CD4-positive, alpha-beta T cell (primary cell): ENCODE measurements around the gene CNTROB. TPM values are rescaled to one million over a fixed set of nuclear protein-coding genes. Genes with fewer than 3 reads are reported as not detected.
"Not testable (repeated sequence)": the region's sequence is repeated elsewhere in the genome, so short reads cannot be mapped to it uniquely, and the experiment has no call there.

ENCODE experiments used
- ATAC-seq: fragments of 200-7000 bp; cut with Tn5 transposase; one replicate; pipeline ENCODE4 v1.10.0; 2022; ENCODE audit warnings: mild to moderate bottlenecking; ENCODE audit not compliant: poor library complexity
- CTCF ChIA-PET: fragments of 350-600 bp; sonication (Branson Sonifier 250); formaldehyde crosslinking; loops from one replicate; lab custom pipeline; 2021; ENCODE audit warnings: antibody characterized with exemption, inconsistent platforms; lab: Charles Lee
- POLR2A ChIA-PET: fragments of 350-600 bp; sonication (Branson Sonifier 250); formaldehyde crosslinking; loops from one replicate; lab custom pipeline; 2021; ENCODE audit warnings: antibody characterized with exemption, inconsistent platforms; lab: Charles Lee
- DNase-seq, 14 experiments: peaks; one replicate each; pipeline ENCODE4 v3.0.0-alpha.2; 2013 to 2020; ENCODE audit warnings: mixed read lengths in 2 of 14
- H3K27ac ChIP-seq, 2 donors: one replicate each; pipeline versions ENCODE4 v1.5.1 to v1.7.0; 2013; ENCODE audit warnings: low read length in 2 of 2, low read depth in 1 of 2, mild to moderate bottlenecking in 1 of 2
- H3K27me3 ChIP-seq, 2 experiments: 1 replicate in 1 of 2; 2 replicates in 1 of 2; pipeline versions ENCODE4 v1.6.1 to v1.7.0; 2013; ENCODE audit warnings: low read length in 2 of 2, control low read depth in 1 of 2, mild to moderate bottlenecking in 1 of 2, moderate library complexity in 1 of 2; ENCODE audit not compliant: insufficient read depth in 2 of 2, control insufficient read depth in 1 of 2
- H3K36me3 ChIP-seq: one replicate; pipeline ENCODE4 v1.6.1; 2013; ENCODE audit warnings: low read length, control low read depth; ENCODE audit not compliant: insufficient read depth
- H3K4me1 ChIP-seq: one replicate; pipeline ENCODE4 v1.6.1; 2013; ENCODE audit warnings: low read length, control low read depth; ENCODE audit not compliant: insufficient read depth
- H3K4me3 ChIP-seq: one replicate; pipeline ENCODE4 v1.5.1; 2013; ENCODE audit warnings: mild to moderate bottlenecking, low read length, moderate library complexity
- H3K9me3 ChIP-seq, 2 experiments: 1 replicate in 1 of 2; 2 replicates in 1 of 2; pipeline versions ENCODE4 v1.6.1 to v1.7.0; 2013; ENCODE audit warnings: low read length in 2 of 2, mild to moderate bottlenecking in 2 of 2, control low read depth in 1 of 2, moderate library complexity in 1 of 2; ENCODE audit not compliant: control insufficient read depth in 1 of 2, insufficient read depth in 1 of 2
- H3K27ac Mint-ChIP-seq: one replicate; pipeline ENCODE4 v1.8.0; 2020; ENCODE audit warnings: mixed read lengths
- H3K27me3 Mint-ChIP-seq: one replicate; pipeline ENCODE4 v1.8.0; 2021; ENCODE audit warnings: mixed read lengths
- H3K36me3 Mint-ChIP-seq: one replicate; pipeline ENCODE4 v1.8.0; 2021; ENCODE audit warnings: low read depth, mixed read lengths
- H3K4me1 Mint-ChIP-seq: one replicate; pipeline ENCODE4 v1.8.0; 2021; ENCODE audit warnings: low read depth, mixed read lengths
- H3K4me3 Mint-ChIP-seq: one replicate; pipeline ENCODE4 v1.8.0; 2020; ENCODE audit warnings: mild to moderate bottlenecking, mixed read lengths
- H3K9me3 Mint-ChIP-seq: one replicate; pipeline ENCODE4 v1.8.0; 2020; ENCODE audit warnings: mixed read lengths
- intact Hi-C, 2 experiments: fragments of 100-400 bp; cut with DNase I in 1 of 2; cut with micrococcal nuclease in 1 of 2; formaldehyde crosslinking; loops; one replicate each; pipeline versions ENCODE4 v1.15.1 to v1.9.0; 2023 to 2025; cut with DNase I, micrococcal nuclease
- total RNA-seq, 174 experiments: library from RNA in 2 of 174; stranded (reverse) in 2 of 174; gene quantifications; one replicate each; pipeline ENCODE4 v1.2.3 and lab custom pipeline; 2021 to 2026
- TF ChIP-seq, protein P1 (sequence below): fragments of 200-600 bp; IDR thresholded peaks from one replicate; pipeline ENCODE4 v1.8.0; 2022; ENCODE audit warnings: antibody characterized with exemption, mild to moderate bottlenecking

The CNTROB gene
- total RNA-seq, 2 experiments from 2014 or later = 20.6 to 21.9 TPM

DNA sequence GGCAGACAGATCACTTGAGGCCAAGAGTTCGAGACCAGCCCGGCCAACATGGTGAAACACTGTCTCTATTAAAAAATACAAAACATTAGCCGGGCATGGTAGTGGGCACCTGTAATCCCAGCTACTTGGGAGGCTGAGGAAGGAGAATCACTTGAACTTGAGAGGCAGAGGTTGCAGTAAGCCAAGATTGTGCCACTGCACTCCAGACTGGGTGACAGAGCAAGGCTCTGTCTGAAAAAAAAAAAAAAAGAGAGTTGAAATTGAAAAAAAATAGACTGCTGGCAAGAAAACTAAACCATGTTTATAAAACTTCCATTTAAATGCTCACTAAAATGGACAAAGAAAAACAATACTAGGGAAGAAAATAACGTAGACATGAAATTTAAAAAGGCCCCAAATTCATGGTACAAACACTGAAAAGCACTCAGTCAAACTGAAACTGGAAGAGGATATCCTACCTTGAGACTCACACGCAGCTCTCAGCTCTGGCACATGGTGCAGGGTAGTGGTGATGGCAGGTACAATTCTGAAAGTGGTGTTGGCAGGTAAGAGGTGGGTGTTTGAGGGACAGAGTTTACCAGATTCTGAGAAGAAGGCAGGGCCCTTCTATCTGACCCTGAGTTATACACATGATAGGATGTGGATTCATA, 19.3 kb downstream of the CNTROB start:
- H3K9me3 Mint-ChIP-seq = no peaks in the 10 kb centered on the region
- ATAC-seq = peak; percentile 55
- peaks cover 37% of the 10 kb centered on the region for H3K36me3 Mint-ChIP-seq
- Histone ChIP-seq H3K4me1 (no peaks in the 10 kb centered on the region), H3K27me3 (no peaks in the 10 kb centered on the region), H3K36me3 (peaks cover 26% of the 10 kb centered on the region), H3K9me3 (no peaks in the 10 kb centered on the region), H3K27ac (no peak overlapping the region), H3K4me3 (no peak overlapping the region)
- H3K27me3 Mint-ChIP-seq = no peaks in the 10 kb centered on the region
- intact Hi-C loops = no loop called here
- no peak overlapping the region for H3K4me3 Mint-ChIP-seq
- TF ChIP-seq, protein P1, sequence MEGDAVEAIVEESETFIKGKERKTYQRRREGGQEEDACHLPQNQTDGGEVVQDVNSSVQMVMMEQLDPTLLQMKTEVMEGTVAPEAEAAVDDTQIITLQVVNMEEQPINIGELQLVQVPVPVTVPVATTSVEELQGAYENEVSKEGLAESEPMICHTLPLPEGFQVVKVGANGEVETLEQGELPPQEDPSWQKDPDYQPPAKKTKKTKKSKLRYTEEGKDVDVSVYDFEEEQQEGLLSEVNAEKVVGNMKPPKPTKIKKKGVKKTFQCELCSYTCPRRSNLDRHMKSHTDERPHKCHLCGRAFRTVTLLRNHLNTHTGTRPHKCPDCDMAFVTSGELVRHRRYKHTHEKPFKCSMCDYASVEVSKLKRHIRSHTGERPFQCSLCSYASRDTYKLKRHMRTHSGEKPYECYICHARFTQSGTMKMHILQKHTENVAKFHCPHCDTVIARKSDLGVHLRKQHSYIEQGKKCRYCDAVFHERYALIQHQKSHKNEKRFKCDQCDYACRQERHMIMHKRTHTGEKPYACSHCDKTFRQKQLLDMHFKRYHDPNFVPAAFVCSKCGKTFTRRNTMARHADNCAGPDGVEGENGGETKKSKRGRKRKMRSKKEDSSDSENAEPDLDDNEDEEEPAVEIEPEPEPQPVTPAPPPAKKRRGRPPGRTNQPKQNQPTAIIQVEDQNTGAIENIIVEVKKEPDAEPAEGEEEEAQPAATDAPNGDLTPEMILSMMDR = no peak
- CTCF ChIA-PET = no interaction called here
- DNase-seq = peak in 5 of 14 experiments; percentile 11 to 34 (median 25)
- POLR2A ChIA-PET = interaction anchor here (1.3 kb wide), 1 partner anchor 35 kb away, joined by 7 read pairs; the partner anchor contains the start of gene RNF227
- H3K27ac Mint-ChIP-seq = peak overlapping the region; percentile 80
- peaks cover 10% of the 10 kb centered on the region for H3K4me1 Mint-ChIP-seq

DNA sequence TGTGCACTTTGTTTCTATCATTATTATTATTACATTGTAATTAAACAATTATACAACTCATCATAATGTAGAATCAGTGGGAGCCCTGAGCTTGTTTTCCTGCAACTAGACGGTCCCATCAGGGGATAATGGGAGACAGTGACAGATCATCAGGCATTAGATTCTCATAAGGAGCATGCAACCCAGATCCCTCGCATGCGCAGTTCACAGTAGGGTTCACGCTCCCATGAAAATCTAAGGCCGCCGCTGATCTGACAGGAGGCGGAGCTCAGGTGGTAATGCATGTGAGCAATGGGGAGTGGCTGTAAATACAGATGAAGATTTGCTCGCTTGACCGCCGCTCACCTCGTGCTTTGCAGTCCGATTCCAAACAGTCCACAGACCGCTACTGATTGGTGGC, 21.3 kb downstream of the CNTROB start:
- H3K27me3 Mint-ChIP-seq, ATAC-seq, H3K9me3 ChIP-seq, DNase-seq, CTCF ChIA-PET, intact Hi-C loops, H3K4me3 Mint-ChIP-seq, H3K27ac ChIP-seq, POLR2A ChIA-PET, H3K4me1 ChIP-seq, H3K27ac Mint-ChIP-seq, H3K9me3 Mint-ChIP-seq, H3K4me3 ChIP-seq, H3K27me3 ChIP-seq: not testable (repeated sequence)
- Mint-ChIP-seq H3K36me3 (peaks cover 20% of the 10 kb centered on the region), H3K4me1 (peaks cover 10% of the 10 kb centered on the region)
- peaks cover 10% of the 10 kb centered on the region for H3K36me3 ChIP-seq

DNA sequence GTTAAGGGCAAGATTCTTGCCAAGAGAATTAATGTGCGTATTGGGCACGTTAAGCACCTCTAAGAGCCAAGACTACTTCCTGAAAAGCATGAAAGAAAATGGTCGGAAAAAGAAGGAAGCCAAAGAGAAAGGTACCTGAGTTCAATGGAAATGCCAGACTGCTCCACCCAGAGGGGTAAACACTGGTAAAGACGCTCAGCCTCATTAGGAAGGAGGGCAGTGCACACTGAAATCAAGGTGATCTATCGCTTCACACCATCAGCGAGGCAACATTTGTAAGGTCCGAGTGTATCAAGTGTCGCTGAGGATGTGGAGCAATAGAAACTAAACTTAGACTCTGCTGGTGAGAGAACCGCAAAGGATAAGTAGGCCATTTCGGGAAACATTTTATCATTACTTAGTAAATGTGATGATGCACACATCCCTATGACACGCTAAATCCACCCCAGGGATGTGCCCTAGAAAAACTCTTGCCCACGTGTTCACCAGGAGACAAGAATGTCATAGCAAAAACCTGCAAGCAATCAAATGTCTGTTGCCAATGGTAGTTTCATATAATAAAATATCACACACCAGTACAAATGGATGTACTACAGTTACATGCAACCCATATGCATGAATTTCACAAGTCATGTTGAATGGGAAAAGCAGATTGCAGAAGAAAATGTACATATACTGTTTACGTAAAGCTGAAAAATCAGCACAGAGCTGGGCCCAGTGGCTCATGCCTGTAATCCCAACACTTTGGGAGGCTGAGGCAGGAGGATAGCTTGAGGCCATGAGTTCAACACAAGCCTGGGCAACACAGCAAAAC, 23.6 kb downstream of the CNTROB start:
- intact Hi-C loops = no loop called here
- CTCF ChIA-PET = no interaction called here

More for the DNA sequence above, 23.6 kb downstream of the CNTROB start:
- Histone ChIP-seq H3K4me3 (no peak overlapping the region), H3K4me1 (no peaks in the 10 kb centered on the region), H3K27me3 (no peaks in the 10 kb centered on the region), H3K27ac (no peak overlapping the region), H3K9me3 (no peaks in the 10 kb centered on the region), H3K36me3 (no peaks in the 10 kb centered on the region)
- Mint-ChIP-seq H3K27ac (no peak overlapping the region), H3K27me3 (peaks cover 2% of the 10 kb centered on the region), H3K4me1 (peaks cover 6% of the 10 kb centered on the region), H3K9me3 (no peaks in the 10 kb centered on the region), H3K36me3 (no peaks in the 10 kb centered on the region), H3K4me3 (no peak overlapping the region)
- POLR2A ChIA-PET = no interaction called here
- ATAC-seq = no peak
- TF ChIP-seq, protein P1 = no peak
- no peak for DNase-seq
